Astrocyte (in vitro differentiated cells and primary cell): ENCODE data around the gene PTPRD. TPM values are rescaled to one million over a fixed set of nuclear protein-coding genes. Genes with fewer than 3 reads are reported as not detected.

Experiments used
- DNase-seq: peaks from one replicate; pipeline ENCODE4 v3.0.0-alpha.2; 2010; ENCODE audit warnings: low read depth
- FAIRE-seq: peaks from 2 replicates; lab custom pipeline; 2011; peaks lifted over from hg19 to GRCh38; lab: Jason Lieb, UNC
- H2AFZ ChIP-seq: 2 replicates; pipeline ENCODE4 v1.6.0; 2012; ENCODE audit warnings: low read depth, low read length, inconsistent platforms
- H3K27ac ChIP-seq: 2 replicates; pipeline ENCODE4 v1.5.1; 2011; ENCODE audit warnings: low read depth, low read length, inconsistent platforms
- H3K27me3 ChIP-seq: 2 replicates; pipeline ENCODE4 v1.6.0; 2011; ENCODE audit warnings: low read length, inconsistent platforms; ENCODE audit not compliant: insufficient read depth
- H3K36me3 ChIP-seq: 2 replicates; pipeline ENCODE4 v1.5.1; 2011; ENCODE audit warnings: low read length, inconsistent platforms; ENCODE audit not compliant: insufficient read depth
- H3K4me1 ChIP-seq: 2 replicates; pipeline ENCODE4 v1.5.1; 2011; ENCODE audit warnings: low read length, inconsistent platforms; ENCODE audit not compliant: insufficient read depth
- H3K4me2 ChIP-seq: 2 replicates; pipeline ENCODE4 v1.6.0; 2012; ENCODE audit warnings: low read length, inconsistent platforms
- H3K4me3 ChIP-seq: 2 replicates; pipeline ENCODE4 v1.5.1; 2011; ENCODE audit warnings: low read depth, mild to moderate bottlenecking, low read length, inconsistent platforms; ENCODE audit not compliant: insufficient read depth
- H3K79me2 ChIP-seq: 2 replicates; pipeline ENCODE4 v1.6.0; 2012; ENCODE audit warnings: mild to moderate bottlenecking, low read length, inconsistent platforms; ENCODE audit not compliant: insufficient read depth
- H3K9ac ChIP-seq: 2 replicates; pipeline ENCODE4 v1.6.0; 2012; ENCODE audit warnings: mild to moderate bottlenecking, low read length, inconsistent platforms
- H3K9me3 ChIP-seq: 2 replicates; pipeline ENCODE4 v1.5.1; 2012; ENCODE audit warnings: low read depth, mild to moderate bottlenecking, low read length, inconsistent platforms; ENCODE audit not compliant: insufficient read depth
- H4K20me1 ChIP-seq: 2 replicates; pipeline ENCODE4 v1.6.0; 2012; ENCODE audit warnings: low read length, inconsistent platforms; ENCODE audit not compliant: insufficient read depth
- H3K27ac Mint-ChIP-seq: one replicate; pipeline ENCODE4 v1.8.0; 2021; ENCODE audit warnings: mild to moderate bottlenecking, mixed read lengths; ENCODE audit not compliant: unreplicated experiment
- H3K27me3 Mint-ChIP-seq: one replicate; pipeline ENCODE4 v1.8.0; 2021; ENCODE audit warnings: low read depth, mixed read lengths; ENCODE audit not compliant: unreplicated experiment
- H3K36me3 Mint-ChIP-seq: one replicate; pipeline ENCODE4 v1.8.0; 2021; ENCODE audit warnings: low read depth, mixed read lengths; ENCODE audit not compliant: unreplicated experiment
- H3K4me1 Mint-ChIP-seq: one replicate; pipeline ENCODE4 v1.8.0; 2021; ENCODE audit warnings: low read depth, mixed read lengths; ENCODE audit not compliant: unreplicated experiment
- H3K4me3 Mint-ChIP-seq: one replicate; pipeline ENCODE4 v1.8.0; 2021; ENCODE audit warnings: mild to moderate bottlenecking, moderate library complexity, mixed read lengths; ENCODE audit not compliant: unreplicated experiment
- H3K9me3 Mint-ChIP-seq: one replicate; pipeline ENCODE4 v1.8.0; 2021; ENCODE audit warnings: mild to moderate bottlenecking, mixed read lengths; ENCODE audit not compliant: unreplicated experiment
- CTCF ChIP-seq: IDR thresholded peaks from 2 replicates; pipeline ENCODE4 v1.5.1; 2011; ENCODE audit warnings: low read depth, mild to moderate bottlenecking, inconsistent platforms, low read length, moderate library complexity; ENCODE audit not compliant: insufficient read depth
- EZH2 ChIP-seq: IDR thresholded peaks from 2 replicates; pipeline ENCODE4 v1.6.1; 2012; ENCODE audit warnings: mild to moderate bottlenecking, low read length, inconsistent platforms; ENCODE audit not compliant: insufficient read depth
- total RNA-seq: library from RNA; stranded (reverse); gene quantifications from 2 replicates; pipeline ENCODE4 v1.2.1, GENCODE V29; 2021

Gene PTPRD
- total RNA-seq, 1 donor from 2014 or later, result 88.1 TPM

- no peaks in the 10 kb centered on the region for H3K36me3 ChIP-seq
- H3K4me3 ChIP-seq, result no peak overlapping the region
- no peaks in the 10 kb centered on the region for H3K27me3 Mint-ChIP-seq
- no peak overlapping the region for H3K27ac ChIP-seq
- no peaks in the 10 kb centered on the region for H4K20me1 ChIP-seq
- H3K4me1 ChIP-seq, result no peaks in the 10 kb centered on the region
- no peaks in the 10 kb centered on the region for H3K9me3 Mint-ChIP-seq
- no peaks in the 10 kb centered on the region for H3K79me2 ChIP-seq
- H2AFZ ChIP-seq, result no peak overlapping the region
- no peaks in the 10 kb centered on the region for H3K27me3 ChIP-seq
- peak overlapping the region; percentile 43 for H3K27ac Mint-ChIP-seq
- H3K9ac ChIP-seq, result no peak overlapping the region
- DNase-seq (no peak), FAIRE-seq (no peak)
- peaks cover 27% of the 10 kb centered on the region for H3K4me1 Mint-ChIP-seq
- H3K9me3 ChIP-seq, result no peaks in the 10 kb centered on the region
- TF ChIP-seq CTCF, result no peak
- TF ChIP-seq EZH2, result no peak
- H3K4me2 ChIP-seq, result no peak overlapping the region
- H3K4me3 Mint-ChIP-seq, result no peak overlapping the region
- H3K36me3 Mint-ChIP-seq, result no peaks in the 10 kb centered on the region
Observed at GRCh38 chr9:8679371-8679822, 1933.4 kb downstream of the PTPRD start.

GRCh38 chr9:8677741-8678140, 1935.1 kb downstream of the PTPRD start:
- FAIRE-seq, result no peak
- no peaks in the 10 kb centered on the region for H3K79me2 ChIP-seq
- no peaks in the 10 kb centered on the region for H3K27me3 ChIP-seq
- H3K4me2 ChIP-seq, result no peak overlapping the region
- peak overlapping the region; percentile 9 for H3K4me3 Mint-ChIP-seq
- no peak overlapping the region for H3K9ac ChIP-seq
- no peak for TF ChIP-seq CTCF
- no peak for TF ChIP-seq EZH2
- no peak overlapping the region for H3K4me3 ChIP-seq
- no peak overlapping the region for H3K27ac ChIP-seq
- H3K27ac Mint-ChIP-seq, result peak overlapping the region; percentile 66
- H4K20me1 ChIP-seq, result no peaks in the 10 kb centered on the region
- peaks cover 27% of the 10 kb centered on the region for H3K4me1 Mint-ChIP-seq
- no peaks in the 10 kb centered on the region for H3K4me1 ChIP-seq
- no peaks in the 10 kb centered on the region for H3K9me3 ChIP-seq
- H3K36me3 ChIP-seq, result no peaks in the 10 kb centered on the region
- DNase-seq, result no peak
- no peak overlapping the region for H2AFZ ChIP-seq
- H3K27me3 Mint-ChIP-seq, result no peaks in the 10 kb centered on the region
- no peaks in the 10 kb centered on the region for H3K9me3 Mint-ChIP-seq
- no peaks in the 10 kb centered on the region for H3K36me3 Mint-ChIP-seq

DNA sequence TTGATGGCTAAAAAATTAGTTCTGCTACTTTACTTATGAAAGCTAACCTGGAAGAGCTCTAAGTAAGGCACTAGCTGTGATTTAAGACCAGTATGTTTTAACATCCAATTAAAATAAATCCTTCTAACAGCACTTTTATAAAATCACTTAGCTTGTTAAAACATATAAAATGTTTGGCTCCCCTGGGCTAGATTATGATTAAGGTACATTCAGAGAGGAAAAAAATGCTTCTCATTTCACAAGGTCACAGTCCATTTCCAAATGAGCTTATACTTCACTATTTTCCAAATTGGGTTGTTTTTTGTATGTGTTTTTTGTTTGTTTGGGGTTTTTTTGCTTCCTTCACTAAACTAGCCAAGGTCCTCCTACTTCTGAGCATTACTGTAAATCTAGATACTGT, 1938.3 kb downstream of the PTPRD start:
- Histone ChIP-seq H4K20me1 (no peaks in the 10 kb centered on the region), H3K36me3 (no peaks in the 10 kb centered on the region), H3K4me1 (no peaks in the 10 kb centered on the region), H3K4me2 (no peak overlapping the region), H3K9ac (no peak overlapping the region), H3K27ac (no peak overlapping the region), H3K79me2 (no peaks in the 10 kb centered on the region), H3K4me3 (no peak overlapping the region), H3K27me3 (no peaks in the 10 kb centered on the region), H2AFZ (no peak overlapping the region), H3K9me3 (no peaks in the 10 kb centered on the region)
- no peaks in the 10 kb centered on the region for H3K9me3 Mint-ChIP-seq
- no peak for FAIRE-seq
- no peaks in the 10 kb centered on the region for H3K36me3 Mint-ChIP-seq
- TF ChIP-seq CTCF, result no peak
- no peak for TF ChIP-seq EZH2
- no peaks in the 10 kb centered on the region for H3K27me3 Mint-ChIP-seq
- no peak for DNase-seq
- H3K4me3 Mint-ChIP-seq, result no peak overlapping the region
- H3K4me1 Mint-ChIP-seq, result peaks cover 27% of the 10 kb centered on the region
- H3K27ac Mint-ChIP-seq, result no peak overlapping the region
